ENCODE results near the gene SLC22A1. TPM values are rescaled to one million over a fixed set of nuclear protein-coding genes. Genes with fewer than 3 reads are reported as not detected.

Gene SLC22A1
- total and polyA plus RNA-seq, 2 of the 8 experiments (the other 6 are each of a cell fraction or from before 2014, with no cell fraction given): 0.12 to 0.45 TPM

GRCh38 chr6:160197662-160198061 is 76.0 kb downstream of the SLC22A1 start:
- no peak for DNase-seq (ENCODE audit: low read depth in 1 of 2, low spot score in 2 of 2)
- Histone ChIP-seq H3K27ac (ENCODE audit: low read depth, low read length) (no peak overlapping the region), H3K9ac (replicated peaks in 1 of 4; ENCODE audit: extremely low read depth in 1 of 4, low read depth in 3 of 4, low read length in 3 of 4) (no peak overlapping the region), H2BK15ac (ENCODE audit: low read length) (no peak overlapping the region), H2BK12ac (ENCODE audit: low read depth, low read length) (no peak overlapping the region), H4K91ac (replicated peaks; ENCODE audit: insufficient read length, low read length) (no peak overlapping the region), H3K23me2 (ENCODE audit: low read depth, low read length) (no peaks in the 10 kb centered on the region), H4K20me1 (replicated peaks in 1 of 2; ENCODE audit: control insufficient read depth in 1 of 2, insufficient read depth in 2 of 2, low read length in 2 of 2) (no peaks in the 10 kb centered on the region), H3K4me2 (ENCODE audit: insufficient read depth in 1 of 2, low read depth in 2 of 2, low read length in 2 of 2) (no peak overlapping the region), H3K27me3 (replicated peaks in 1 of 4; ENCODE audit: control insufficient read depth in 3 of 4, extremely low read depth in 1 of 4, insufficient read depth in 3 of 4, low read length in 3 of 4) (peaks cover 0 to 2% (median 0%) of the 10 kb centered on the region in 4 experiments; a peak in 1 of 7 replicates), H4K8ac (ENCODE audit: extremely low read depth, insufficient read depth, low read length) (no peak overlapping the region), H2BK20ac (ENCODE audit: low read length) (no peak overlapping the region), H2BK5ac (ENCODE audit: low read depth, low read length) (no peak overlapping the region), H3K14ac (ENCODE audit: insufficient read length) (no peak overlapping the region), H2AK5ac (ENCODE audit: low read depth, low read length) (no peak overlapping the region), H2AFZ (ENCODE audit: low read length) (no peak overlapping the region), H3K79me1 (ENCODE audit: low read depth, low read length) (no peaks in the 10 kb centered on the region), H3K4me1 (replicated peaks in 1 of 4; ENCODE audit: control insufficient read depth in 3 of 4, insufficient read depth in 4 of 4, low read length in 3 of 4) (no peaks in the 10 kb centered on the region), H2BK120ac (replicated peaks; ENCODE audit: low read depth, low read length) (no peak overlapping the region), H3K23ac (ENCODE audit: insufficient read length) (no peak overlapping the region), H3K36me3 (ENCODE audit: control insufficient read depth in 2 of 4, insufficient read depth in 4 of 4, low read length in 3 of 4) (no peaks in the 10 kb centered on the region), H3K56ac (replicated peaks; ENCODE audit: insufficient read length, low read depth, low read length) (no peak overlapping the region), H4K5ac (ENCODE audit: insufficient read length, low read depth, low read length) (no peak overlapping the region), H3K18ac (ENCODE audit: extremely low read depth, low read length) (no peak overlapping the region), H3K79me2 (ENCODE audit: control insufficient read depth in 1 of 2, insufficient read depth in 2 of 2, low read length in 2 of 2) (no peaks in the 10 kb centered on the region), H3K4ac (replicated peaks; ENCODE audit: insufficient read length, low read depth, low read length) (no peak overlapping the region), H3K4me3 (ENCODE audit: extremely low read depth in 1 of 4, insufficient read depth in 2 of 4, low read depth in 3 of 4, low read length in 4 of 4) (no peak overlapping the region), H3K9me3 (ENCODE audit: insufficient read depth in 2 of 2, low read depth in 1 of 2, low read length in 1 of 2) (no peaks in the 10 kb centered on the region)
- no peak for FAIRE-seq
- CTCF ChIA-PET (ENCODE audit: partially characterized antibody): interaction anchor here (0.6 kb wide), 1 partner anchor 24 kb away, joined by 3 read pairs; no protein-coding TSS in a partner anchor
- POLR2A ChIA-PET (ENCODE audit: partially characterized antibody): no interaction called here
- TF ChIP-seq BRCA1 (IDR thresholded peaks at IDR 0.05; ENCODE audit: low read depth, low read length) (no peak), YY1 (IDR thresholded peaks at IDR 0.05; ENCODE audit: low read depth, low read length) (no peak), CTBP2 (IDR thresholded peaks at IDR 0.05; ENCODE audit: borderline replicate concordance, insufficient read depth, insufficient read length, low read length) (no peak), POU5F1 (IDR thresholded peaks at IDR 0.05; ENCODE audit: low read depth, low read length) (no peak), TEAD4 (IDR thresholded peaks at IDR 0.05; ENCODE audit: low read depth, low read length) (no peak), TCF12 (IDR thresholded peaks at IDR 0.05; ENCODE audit: low read depth, low read length) (no peak), TBP (IDR thresholded peaks at IDR 0.05; ENCODE audit: low read depth, low read length) (no peak)
